ENCODE measurements around the gene COL11A1. TPM values are rescaled to one million over a fixed set of nuclear protein-coding genes. Genes with fewer than 3 reads are reported as not detected.

Gene COL11A1
- total and polyA plus RNA-seq, 2 of the 13 experiments (the other 11 are each of a cell fraction or from before 2014, with no cell fraction given) = not detected

GRCh38 chr1:103144681-103145080, 36.4 kb upstream of the COL11A1 start:
- ChIA-PET CTCF (ENCODE audit: low intra/inter-chr PET ratio, low total read pairs) (no interaction called here), POLR2A (no interaction called here)
- BruUV-seq (replicated peaks) = no TSS peak
- FAIRE-seq = no peak
- Histone ChIP-seq H3K9me3 (ENCODE audit: low read length) (no peaks in the 10 kb centered on the region), H3K36me3 (replicated peaks in 1 of 2; ENCODE audit: control insufficient read depth in 1 of 2, insufficient read depth in 2 of 2, low read length in 2 of 2) (no peaks in the 10 kb centered on the region), H3K4me2 (ENCODE audit: low read depth, low read length) (no peak overlapping the region), H3K79me2 (ENCODE audit: insufficient read depth, low read length) (no peaks in the 10 kb centered on the region), H3K9ac (ENCODE audit: insufficient read depth, low read depth, low read length) (no peak overlapping the region), H3K27ac (ENCODE audit: extremely low read length, insufficient read depth, low read length) (no peak overlapping the region), H3K4me1 (ENCODE audit: insufficient read depth, low read length) (no peaks in the 10 kb centered on the region), H3K4me3 (replicated peaks in 1 of 3; ENCODE audit: insufficient read depth in 1 of 3, low read depth in 2 of 3, low read length in 3 of 3) (no peak overlapping the region), H4K20me1 (ENCODE audit: insufficient read depth, low read length) (no peaks in the 10 kb centered on the region), H2AFZ (ENCODE audit: low read length) (no peak overlapping the region), H3K27me3 (ENCODE audit: control insufficient read depth in 1 of 2, insufficient read depth in 2 of 2, low read length in 2 of 2) (no peaks in the 10 kb centered on the region)
- ATAC-seq = no peak
- intact Hi-C loops (cut with micrococcal nuclease; ENCODE audit: unreplicated experiment) (no loop called here), in situ Hi-C loops (cut with HindIII; ENCODE audit: extremely low pct_ligation_motif_present, low pct_unique_long_range_greater_than_20kb) (no loop called here)
- no peak for TF ChIP-seq CBX1 (IDR thresholded peaks at IDR 0.05; ENCODE audit: low read depth)
- no peak for TF ChIP-seq PHF8 (CRISPR knock-in tag; IDR thresholded peaks at IDR 0.05)
- TF ChIP-seq ZSCAN21 (CRISPR knock-in tag; IDR thresholded peaks at IDR 0.05; ENCODE audit: borderline replicate concordance) = no peak
- no peak for TF ChIP-seq ZNF343 (CRISPR knock-in tag; IDR thresholded peaks at IDR 0.05)
- no peak for TF ChIP-seq ZSCAN12 (CRISPR knock-in tag; IDR thresholded peaks at IDR 0.05)
- no peak for TF ChIP-seq RFXANK (CRISPR knock-in tag; IDR thresholded peaks at IDR 0.05)
- TF ChIP-seq NR0B2 (CRISPR knock-in tag; IDR thresholded peaks at IDR 0.05) = no peak
- WGBS (ENCODE audit: low lambda C conversion rate) = 2% methylated on average over 2 of the region's 2 CpGs
- no peak for DNase-seq (ENCODE audit: low spot score)

GRCh38 chr1:103142461-103142860, 34.1 kb upstream of the COL11A1 start:
- Histone ChIP-seq H3K9me3 (ENCODE audit: low read length) (0 out of 2 replicates have a peak, but pooled peaks cover 3% of the 10 kb centered on the region), H3K4me2 (ENCODE audit: low read depth, low read length) (no peak overlapping the region), H3K4me1 (ENCODE audit: insufficient read depth, low read length) (no peaks in the 10 kb centered on the region), H3K9ac (ENCODE audit: insufficient read depth, low read depth, low read length) (no peak overlapping the region), H3K27me3 (ENCODE audit: control insufficient read depth in 1 of 2, insufficient read depth in 2 of 2, low read length in 2 of 2) (no peaks in the 10 kb centered on the region), H4K20me1 (ENCODE audit: insufficient read depth, low read length) (no peaks in the 10 kb centered on the region), H3K27ac (ENCODE audit: extremely low read length, insufficient read depth, low read length) (no peak overlapping the region), H3K36me3 (replicated peaks in 1 of 2; ENCODE audit: control insufficient read depth in 1 of 2, insufficient read depth in 2 of 2, low read length in 2 of 2) (no peaks in the 10 kb centered on the region), H2AFZ (ENCODE audit: low read length) (no peak overlapping the region), H3K4me3 (replicated peaks in 1 of 3; ENCODE audit: insufficient read depth in 1 of 3, low read depth in 2 of 3, low read length in 3 of 3) (no peak overlapping the region), H3K79me2 (ENCODE audit: insufficient read depth, low read length) (no peaks in the 10 kb centered on the region)
- no peak for FAIRE-seq
- in situ Hi-C loops (cut with HindIII; ENCODE audit: extremely low pct_ligation_motif_present, low pct_unique_long_range_greater_than_20kb) = no loop called here
- ATAC-seq = no peak
- no TSS peak for BruUV-seq (replicated peaks)
- POLR2A ChIA-PET = no interaction called here
- CTCF ChIA-PET (ENCODE audit: low intra/inter-chr PET ratio, low total read pairs) = no interaction called here
- intact Hi-C loops (cut with micrococcal nuclease; ENCODE audit: unreplicated experiment) = no loop called here
- WGBS (ENCODE audit: low lambda C conversion rate) = 2% methylated on average over 2 of the region's 2 CpGs
- DNase-seq (ENCODE audit: low spot score) = no peak
- TF ChIP-seq ZNF775 (CRISPR knock-in tag; IDR thresholded peaks at IDR 0.05; ENCODE audit: borderline replicate concordance) (no peak), ZNF512 (CRISPR knock-in tag; IDR thresholded peaks at IDR 0.05) (no peak), PREB (CRISPR knock-in tag; IDR thresholded peaks at IDR 0.05) (no peak), ZNF891 (CRISPR knock-in tag; IDR thresholded peaks at IDR 0.05) (no peak), BCL6 (CRISPR knock-in tag; IDR thresholded peaks at IDR 0.05) (no peak), DDIT3 (CRISPR knock-in tag; IDR thresholded peaks at IDR 0.05) (no peak), MXD1 (CRISPR knock-in tag; IDR thresholded peaks at IDR 0.05) (no peak), ZNF441 (CRISPR knock-in tag; IDR thresholded peaks at IDR 0.05; ENCODE audit: borderline replicate concordance) (no peak), RNF2 (conservative IDR thresholded peaks at IDR 0.05; ENCODE audit: low read depth) (no peak), HIVEP1 (CRISPR knock-in tag; IDR thresholded peaks at IDR 0.05) (no peak), ZNF766 (CRISPR knock-in tag; IDR thresholded peaks at IDR 0.05; ENCODE audit: borderline replicate concordance) (no peak)
